H9 (cell line): ENCODE data around the gene COMMD10. TPM values are rescaled to one million over a fixed set of nuclear protein-coding genes. Genes with fewer than 3 reads are reported as not detected.
A peak's percentile ranks its signal among the peaks of the same experiment; 100 is the strongest.

Experiments used
- DNase-seq: peaks from one replicate; pipeline ENCODE4 v3.0.0-alpha.2; 2017
- H2AFZ ChIP-seq: one replicate; pipeline ENCODE4 v1.6.1; 2013; ENCODE audit warnings: mild to moderate bottlenecking, low read length, control low read depth, moderate library complexity
- H2AK5ac ChIP-seq: 2 replicates; pipeline ENCODE4 v1.6.1; 2013; ENCODE audit warnings: low read length, control low read depth, mixed read lengths; ENCODE audit not compliant: insufficient read length
- H2BK120ac ChIP-seq: one replicate; pipeline ENCODE4 v1.6.1; 2013; ENCODE audit warnings: low read depth, mild to moderate bottlenecking, low read length, control low read depth, inconsistent platforms; ENCODE audit not compliant: poor library complexity, severe bottlenecking
- H2BK12ac ChIP-seq: 2 replicates; pipeline ENCODE4 v1.6.1; 2013; ENCODE audit warnings: low read length, control low read depth, mixed read lengths, low read depth; ENCODE audit not compliant: insufficient read length
- H2BK15ac ChIP-seq: 2 replicates; pipeline ENCODE4 v1.6.1; 2013; ENCODE audit warnings: low read depth, low read length, control low read depth
- H2BK20ac ChIP-seq: one replicate; pipeline ENCODE4 v1.6.1; 2013; ENCODE audit warnings: low read depth, mild to moderate bottlenecking, low read length, control low read depth, inconsistent platforms; ENCODE audit not compliant: poor library complexity, severe bottlenecking
- H2BK5ac ChIP-seq: 2 replicates; pipeline ENCODE4 v1.6.1; 2013; ENCODE audit warnings: low read length, control low read depth, mixed read lengths; ENCODE audit not compliant: insufficient read length
- H3K14ac ChIP-seq: 2 replicates; pipeline ENCODE4 v1.6.1; 2013; ENCODE audit warnings: low read length, control low read depth; ENCODE audit not compliant: insufficient read depth
- H3K18ac ChIP-seq: 2 replicates; pipeline ENCODE4 v1.6.1; 2013; ENCODE audit warnings: low read depth, mild to moderate bottlenecking, mixed read lengths, low read length, control low read depth; ENCODE audit not compliant: insufficient read length
- H3K23ac ChIP-seq: 2 replicates; pipeline ENCODE4 v1.6.1; 2013; ENCODE audit warnings: low read length, control low read depth, mixed read lengths, low read depth; ENCODE audit not compliant: insufficient read length
- H3K23me2 ChIP-seq: 2 replicates; pipeline ENCODE4 v1.6.1; 2013; ENCODE audit warnings: low read depth, mild to moderate bottlenecking, mixed read lengths, low read length, control low read depth; ENCODE audit not compliant: insufficient read length, poor library complexity, severe bottlenecking
- H3K27ac ChIP-seq: 2 replicates; pipeline ENCODE4 v1.5.1; 2013; ENCODE audit warnings: low read length, control low read depth, mixed read lengths, low read depth; ENCODE audit not compliant: insufficient read length
- H3K27me3 ChIP-seq: 2 replicates; pipeline ENCODE4 v1.6.1; 2013; ENCODE audit warnings: low read length, control low read depth, inconsistent platforms; ENCODE audit not compliant: insufficient read depth
- H3K4ac ChIP-seq: 2 replicates; pipeline ENCODE4 v1.6.1; 2013; ENCODE audit warnings: low read depth, mild to moderate bottlenecking, control low read depth, inconsistent platforms, low read length, moderate library complexity
- H3K4me1 ChIP-seq: 2 replicates; pipeline ENCODE4 v1.6.1; 2013; ENCODE audit warnings: low read length, control low read depth, inconsistent platforms; ENCODE audit not compliant: insufficient read depth
- H3K4me2 ChIP-seq: 2 replicates; pipeline ENCODE4 v1.6.1; 2013; ENCODE audit warnings: low read length, control low read depth, mixed read lengths; ENCODE audit not compliant: insufficient read length, insufficient read depth
- H3K56ac ChIP-seq: 2 replicates; pipeline ENCODE4 v1.6.1; 2013; ENCODE audit warnings: low read depth, mild to moderate bottlenecking, mixed read lengths, low read length, control low read depth; ENCODE audit not compliant: insufficient read length
- H3K79me1 ChIP-seq: 2 replicates; pipeline ENCODE4 v1.6.1; 2013; ENCODE audit warnings: low read depth, mild to moderate bottlenecking, moderate library complexity, low read length, control low read depth, inconsistent platforms; ENCODE audit not compliant: insufficient read depth, poor library complexity, severe bottlenecking
- H3K79me2 ChIP-seq: 2 replicates; pipeline ENCODE4 v1.6.1; 2013; ENCODE audit warnings: low read length, control low read depth, inconsistent platforms; ENCODE audit not compliant: insufficient read depth
- H3K9ac ChIP-seq: 2 replicates; pipeline ENCODE4 v1.6.1; 2013; ENCODE audit warnings: low read length, control low read depth, mixed read lengths; ENCODE audit not compliant: insufficient read length; ENCODE audit errors: extremely low read depth
- H3K9me3 ChIP-seq: one replicate; pipeline ENCODE4 v1.6.1; 2013; ENCODE audit warnings: low read depth, low read length, inconsistent platforms; ENCODE audit not compliant: control insufficient read depth
- H3T11ph ChIP-seq: one replicate; pipeline ENCODE4 v1.6.1; 2013; ENCODE audit warnings: mild to moderate bottlenecking, low read length, control low read depth, inconsistent platforms
- H4K20me1 ChIP-seq: one replicate; pipeline ENCODE4 v1.6.1; 2013; ENCODE audit not compliant: control insufficient read depth, insufficient read length, insufficient read depth
- H4K5ac ChIP-seq: 2 replicates; pipeline ENCODE4 v1.6.1; 2013; ENCODE audit warnings: low read depth, mild to moderate bottlenecking, mixed read lengths, low read length, control low read depth; ENCODE audit not compliant: insufficient read length
- H4K8ac ChIP-seq: replicated peaks from 2 replicates; pipeline ENCODE4 v1.6.1; 2013; ENCODE audit warnings: low read length, control low read depth, mixed read lengths, low read depth; ENCODE audit not compliant: insufficient read length
- H4K91ac ChIP-seq: 2 replicates; pipeline ENCODE4 v1.6.1; 2013; ENCODE audit warnings: low read depth, mild to moderate bottlenecking, moderate library complexity, mixed read lengths, low read length, control low read depth; ENCODE audit not compliant: insufficient read length
- H3K27ac Mint-ChIP-seq, 3 experiments: 2 replicates in 2 of 3; 3 replicates in 1 of 3; pipeline ENCODE4 v1.8.0; 2020 to 2021; ENCODE audit warnings: mixed read lengths in 3 of 3, mild to moderate bottlenecking in 1 of 3, moderate library complexity in 1 of 3
- H3K27me3 Mint-ChIP-seq: 2 replicates; pipeline ENCODE4 v1.8.0; 2021; ENCODE audit warnings: low read depth, mild to moderate bottlenecking, moderate library complexity, mixed read lengths
- H3K36me3 Mint-ChIP-seq, 3 experiments: 2 replicates in 2 of 3; 3 replicates in 1 of 3; pipeline ENCODE4 v1.8.0; 2020 to 2021; ENCODE audit warnings: low read depth in 3 of 3, mixed read lengths in 3 of 3; ENCODE audit not compliant: insufficient read depth in 1 of 3
- H3K4me1 Mint-ChIP-seq, 2 experiments: 2 replicates each; pipeline ENCODE4 v1.8.0; 2020; ENCODE audit warnings: mixed read lengths in 2 of 2
- H3K4me3 Mint-ChIP-seq, 2 experiments: 2 replicates in 1 of 2; 3 replicates in 1 of 2; pipeline ENCODE4 v1.8.0; 2020 to 2021; ENCODE audit warnings: mild to moderate bottlenecking in 2 of 2, mixed read lengths in 2 of 2, moderate library complexity in 1 of 2
- H3K9me3 Mint-ChIP-seq, 2 experiments: 2 replicates in 1 of 2; 3 replicates in 1 of 2; pipeline ENCODE4 v1.8.0; 2020; ENCODE audit warnings: mild to moderate bottlenecking in 2 of 2, mixed read lengths in 2 of 2, moderate library complexity in 1 of 2
- WGBS: extraction: QIAGEN DNeasy Blood & Tissue Kit; methylation state at CpG from one replicate; pipeline ENCODE4 v1.1.7; 2013; ENCODE audit warnings: missing lambda C conversion rate, low lambda C conversion rate, mixed read lengths; ENCODE audit not compliant: insufficient read length; ENCODE audit errors: extremely low coverage; 5-methylcytosine and 5-hydroxymethylcytosine counted together
- total RNA-seq: library from RNA; stranded (reverse); gene quantifications from 2 replicates; pipeline ENCODE4 v1.2.1, GENCODE V29; 2021
- TF ChIP-seq, protein P1 (sequence below): fragments of 200-600 bp; sonication (generic); conservative IDR thresholded peaks from 3 replicates; pipeline ENCODE4 v1.8.0; 2021; ENCODE audit warnings: antibody characterized with exemption, mild to moderate bottlenecking

COMMD10 gene
- total RNA-seq, 1 experiment from 2014 or later, result 33.9 TPM

DNA sequence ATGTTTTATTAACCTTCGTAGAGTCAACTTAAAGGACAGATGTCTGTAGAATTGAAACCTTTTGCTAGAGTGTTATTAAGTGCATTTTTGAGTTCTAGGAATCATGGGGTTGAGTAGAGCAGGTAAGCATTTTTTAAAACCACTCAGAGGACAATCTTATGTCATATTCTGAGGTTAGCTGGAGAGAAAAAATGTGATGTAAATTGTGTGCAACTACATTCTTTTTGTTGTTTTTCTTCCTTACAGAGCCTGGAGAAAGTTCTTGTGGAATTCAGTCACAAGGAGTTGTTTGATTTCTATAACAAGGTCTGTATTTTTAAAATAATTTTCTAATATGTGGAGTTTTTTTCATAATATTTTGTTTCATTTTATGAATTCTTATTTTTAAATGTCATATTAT lies 206.4 kb downstream of the COMMD10 start:
- Histone ChIP-seq H3K4me1 (no peaks in the 10 kb centered on the region; the same call in 1 of the 2 replicates), H4K8ac (no peak overlapping the region), H2BK5ac (no peak overlapping the region), H2BK120ac (no peak overlapping the region), H3K56ac (no peak overlapping the region), H3K79me1 (no peaks in the 10 kb centered on the region), H3K4ac (no peak overlapping the region), H2AFZ (no peak overlapping the region), H2BK20ac (no peak overlapping the region), H3K14ac (no peak overlapping the region), H3K27ac (no peak overlapping the region), H3K79me2 (no peaks in the 10 kb centered on the region), H2AK5ac (no peak overlapping the region), H3K18ac (no peak overlapping the region), H2BK12ac (no peak overlapping the region), H2BK15ac (no peak overlapping the region), H3K23ac (no peak overlapping the region), H3K4me2 (no peak overlapping the region), H3K9me3 (no peaks in the 10 kb centered on the region), H4K5ac (no peak overlapping the region), H3K27me3 (no peaks in the 10 kb centered on the region), H4K20me1 (no peaks in the 10 kb centered on the region), H3K9ac (no peak overlapping the region), H4K91ac (no peak overlapping the region), H3T11ph (no peak overlapping the region), H3K23me2 (no peaks in the 10 kb centered on the region)
- DNase-seq, result no peak
- Mint-ChIP-seq H3K27ac (peak overlapping the region in 1 of 3 experiments; percentile 58; a peak in 1 of 7 replicates), H3K4me3 (no peak overlapping the region), H3K4me1 (peaks cover 7 to 10% of the 10 kb centered on the region in 2 experiments), H3K36me3 (peaks cover 1 to 11% (median 4%) of the 10 kb centered on the region in 3 experiments; a peak in 6 of 7 replicates), H3K27me3 (no peaks in the 10 kb centered on the region), H3K9me3 (peaks cover 4 to 10% of the 10 kb centered on the region in 2 experiments)
- TF ChIP-seq, protein P1, sequence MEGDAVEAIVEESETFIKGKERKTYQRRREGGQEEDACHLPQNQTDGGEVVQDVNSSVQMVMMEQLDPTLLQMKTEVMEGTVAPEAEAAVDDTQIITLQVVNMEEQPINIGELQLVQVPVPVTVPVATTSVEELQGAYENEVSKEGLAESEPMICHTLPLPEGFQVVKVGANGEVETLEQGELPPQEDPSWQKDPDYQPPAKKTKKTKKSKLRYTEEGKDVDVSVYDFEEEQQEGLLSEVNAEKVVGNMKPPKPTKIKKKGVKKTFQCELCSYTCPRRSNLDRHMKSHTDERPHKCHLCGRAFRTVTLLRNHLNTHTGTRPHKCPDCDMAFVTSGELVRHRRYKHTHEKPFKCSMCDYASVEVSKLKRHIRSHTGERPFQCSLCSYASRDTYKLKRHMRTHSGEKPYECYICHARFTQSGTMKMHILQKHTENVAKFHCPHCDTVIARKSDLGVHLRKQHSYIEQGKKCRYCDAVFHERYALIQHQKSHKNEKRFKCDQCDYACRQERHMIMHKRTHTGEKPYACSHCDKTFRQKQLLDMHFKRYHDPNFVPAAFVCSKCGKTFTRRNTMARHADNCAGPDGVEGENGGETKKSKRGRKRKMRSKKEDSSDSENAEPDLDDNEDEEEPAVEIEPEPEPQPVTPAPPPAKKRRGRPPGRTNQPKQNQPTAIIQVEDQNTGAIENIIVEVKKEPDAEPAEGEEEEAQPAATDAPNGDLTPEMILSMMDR, result no peak
- no CpG with 5 or more reads among the region's 1 CpG for WGBS
